NCI-H128 (cell line): Measurements from ENCODE around the gene CDK2.

Experiments
- DNase-seq: peaks from one replicate; lab custom pipeline; 2025; ENCODE audit not compliant: unreplicated experiment; lab: John Stamatoyannopoulos, UW

CDK2 gene

GRCh38 chr12:55937981-55938380 is 28.6 kb upstream of the CDK2 start:
- DNase-seq, result no peak

DNA sequence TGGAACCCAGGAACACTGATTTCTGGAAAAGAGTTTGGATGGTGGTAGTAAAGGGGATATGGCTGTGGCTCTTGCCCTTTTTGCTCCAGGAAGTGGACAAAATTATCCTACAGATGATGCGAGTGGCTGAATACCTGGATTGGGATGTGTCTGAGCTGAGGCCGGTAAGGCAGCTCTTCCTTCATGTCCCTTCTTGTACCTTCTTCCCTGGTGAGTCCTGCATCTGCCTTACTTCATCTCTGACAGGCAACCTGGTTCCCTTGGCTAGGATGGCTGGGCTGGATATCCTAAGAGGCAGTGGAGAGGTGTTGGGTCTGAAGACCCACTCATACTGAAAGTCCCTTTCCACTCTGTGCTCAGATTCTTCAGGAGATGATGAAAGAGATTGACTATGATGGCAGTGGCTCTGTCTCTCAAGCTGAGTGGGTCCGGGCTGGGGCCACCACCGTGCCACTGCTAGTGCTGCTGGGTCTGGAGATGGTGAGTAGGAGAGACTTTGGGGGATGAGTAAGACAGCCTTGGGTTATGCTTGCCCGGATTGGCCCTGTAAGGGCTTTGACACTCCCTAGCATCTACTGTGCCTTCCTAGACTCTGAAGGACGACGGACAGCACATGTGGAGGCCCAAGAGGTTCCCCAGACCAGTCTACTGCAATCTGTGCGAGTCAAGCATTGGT is 27.7 kb upstream of the CDK2 start:
- no peak for DNase-seq

DNA sequence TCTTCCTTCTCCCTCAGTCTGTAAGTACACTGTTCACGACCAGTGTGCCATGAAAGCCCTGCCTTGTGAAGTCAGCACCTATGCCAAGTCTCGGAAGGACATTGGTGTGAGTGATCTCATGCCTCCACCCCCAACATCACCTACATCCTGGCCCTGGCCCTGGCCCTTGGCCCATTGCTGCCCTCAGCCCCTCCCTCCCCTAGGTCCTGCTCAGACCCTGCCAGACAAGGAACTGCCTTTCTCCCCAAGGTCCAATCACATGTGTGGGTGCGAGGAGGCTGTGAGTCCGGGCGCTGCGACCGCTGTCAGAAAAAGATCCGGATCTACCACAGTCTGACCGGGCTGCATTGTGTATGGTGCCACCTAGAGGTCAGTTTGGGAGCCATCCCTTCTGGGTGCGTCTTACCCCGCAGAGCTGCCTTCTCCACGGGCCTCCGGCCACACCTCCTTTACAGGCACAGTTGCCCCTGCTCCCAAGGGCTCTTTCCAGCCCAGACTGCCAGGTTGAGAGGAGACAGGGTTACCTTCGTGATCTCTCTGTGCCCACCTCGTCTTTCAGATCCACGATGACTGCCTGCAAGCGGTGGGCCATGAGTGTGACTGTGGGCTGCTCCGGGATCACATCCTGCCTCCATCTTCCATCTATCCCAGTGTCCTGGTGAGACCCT is 26.4 kb upstream of the CDK2 start:
- peak; percentile 71 for DNase-seq

GRCh38 chr12:55942055-55942454 is 24.6 kb upstream of the CDK2 start:
- no peak for DNase-seq

DNA sequence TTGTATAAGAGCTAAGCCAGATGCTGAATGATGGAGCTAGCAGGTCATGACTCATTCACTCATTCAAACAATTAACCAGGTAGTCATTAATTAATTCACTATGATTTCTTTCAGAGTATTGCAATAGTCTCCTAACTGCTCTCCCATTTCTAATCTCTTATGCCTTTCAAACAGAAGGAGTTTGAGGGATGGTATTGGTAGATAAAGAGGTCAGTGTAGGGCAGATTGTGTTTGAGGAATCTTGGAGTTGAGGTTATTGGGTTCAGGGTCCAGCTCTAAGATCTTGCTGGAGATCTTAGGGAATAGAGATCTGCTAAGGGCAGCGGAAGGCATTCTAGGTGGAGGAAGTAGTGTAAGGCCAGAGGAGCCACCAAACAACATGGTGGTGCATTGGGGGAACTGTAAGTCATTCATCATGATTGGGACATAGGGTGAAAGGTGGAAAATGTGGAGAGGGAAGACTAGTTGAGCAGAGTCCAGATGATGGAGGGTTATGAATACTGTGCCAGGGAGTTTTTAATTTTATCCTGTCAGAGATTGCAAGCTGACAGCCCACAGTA is 24.0 kb upstream of the CDK2 start:
- no peak for DNase-seq

- DNase-seq, result no peak
Measured at GRCh38 chr12:55946553-55946952, 20.1 kb upstream of the CDK2 start.

DNA sequence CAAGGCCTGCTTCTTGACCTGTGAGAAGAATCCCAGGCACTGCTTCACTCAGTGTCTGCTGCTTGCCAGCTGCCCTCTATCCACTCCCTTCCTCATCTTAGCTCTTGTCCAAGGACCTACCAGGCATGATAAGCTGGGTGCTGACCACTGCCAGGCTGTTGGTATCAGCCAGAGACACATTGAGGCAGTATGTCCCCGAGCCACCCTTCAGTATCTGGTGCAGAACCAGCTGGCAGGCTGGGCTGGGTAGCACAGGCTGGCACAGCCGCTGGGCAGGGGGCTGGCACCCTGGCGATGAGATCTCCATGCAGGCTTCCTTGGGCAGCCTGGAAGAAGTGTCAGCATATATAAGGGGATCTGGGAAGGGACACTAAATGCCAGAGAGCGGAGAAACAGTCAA is 11.3 kb upstream of the CDK2 start:
- no peak for DNase-seq

DNA sequence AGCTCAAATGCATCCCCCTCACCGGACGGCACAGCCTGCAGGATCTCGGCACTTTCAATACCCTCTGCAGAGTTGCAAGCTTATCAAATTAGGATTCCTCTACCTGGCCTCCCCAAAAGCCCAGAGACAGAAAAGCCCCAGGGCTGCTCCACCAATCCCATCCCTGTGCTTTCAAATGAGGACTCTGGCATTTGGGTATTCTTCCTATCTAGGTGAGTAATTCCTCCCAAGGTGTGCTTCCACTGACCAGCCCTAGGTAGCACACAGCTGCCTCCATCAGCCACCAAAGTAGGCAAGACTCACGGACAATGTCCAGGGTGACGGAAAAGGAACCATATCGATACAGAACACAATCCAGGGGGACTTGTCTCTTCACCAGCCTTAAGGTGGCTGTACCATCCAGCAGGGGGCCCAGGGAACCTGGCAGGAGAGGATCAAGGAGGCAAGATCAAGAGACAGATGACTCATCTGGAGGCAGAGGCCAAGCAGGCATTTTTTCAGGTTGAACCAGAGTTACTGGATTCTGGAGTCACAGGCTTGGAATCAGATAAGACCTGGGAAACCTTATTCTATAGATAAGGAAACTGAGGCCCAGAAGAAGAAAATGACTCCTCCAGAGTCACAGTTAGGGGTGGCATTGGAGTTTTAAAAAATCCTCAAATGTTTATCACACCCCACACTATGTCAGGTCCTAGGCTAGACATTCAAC is 10.7 kb upstream of the CDK2 start:
- no peak for DNase-seq

DNA sequence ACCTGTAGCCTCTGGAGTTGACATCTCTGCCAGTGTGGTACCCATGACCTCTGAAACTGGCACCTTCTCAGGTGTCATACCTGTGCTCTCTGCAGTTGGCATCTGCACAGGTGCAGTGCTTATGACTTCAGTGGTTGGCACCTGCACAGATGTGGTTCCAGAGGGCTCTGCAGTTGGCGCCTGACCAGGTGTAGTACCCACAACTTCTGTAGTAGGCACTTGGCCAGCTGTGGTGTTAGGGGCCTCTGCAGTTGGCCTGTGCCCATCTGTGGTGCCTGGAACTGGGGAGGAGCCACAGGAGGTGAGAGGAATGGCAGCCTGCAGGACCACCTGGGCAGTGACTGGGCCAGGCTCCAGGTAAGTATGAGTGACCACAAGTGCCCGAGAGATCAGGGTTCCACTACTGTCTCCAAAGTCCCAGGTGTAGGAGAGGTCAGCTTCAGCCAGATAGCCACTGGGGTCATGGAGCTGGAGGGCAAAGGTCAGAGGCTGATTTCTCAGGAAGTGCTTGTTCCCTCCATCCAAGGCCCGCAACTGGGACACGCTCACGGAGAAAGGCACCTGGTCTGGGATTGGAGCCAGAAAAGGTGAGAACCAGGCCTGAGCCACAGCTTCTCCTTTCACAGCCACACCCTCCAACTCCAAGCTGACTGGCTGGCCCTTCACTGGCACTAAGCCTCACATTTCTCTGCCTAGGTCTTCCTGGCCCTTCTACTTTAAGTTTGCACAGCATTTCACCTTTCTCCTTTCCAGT is 9.3 kb upstream of the CDK2 start:
- no peak for DNase-seq

GRCh38 chr12:55963760-55964159 is 2.9 kb upstream of the CDK2 start:
- DNase-seq, result no peak

GRCh38 chr12:55965240-55965639 is 1.4 kb upstream of the CDK2 start:
- DNase-seq, result no peak

GRCh38 chr12:55965941-55966407 is 656 bp upstream of the CDK2 start, which contains the start of gene PMEL:
PMEL (minus strand) TSS chr12:55966042; CDS start chr12:55966011, 31 bp downstream.
- DNase-seq, result no peak

- DNase-seq, result no peak
Measured at GRCh38 chr12:55969356-55969755, 2.7 kb downstream of the CDK2 start.

GRCh38 chr12:55970775-55971174 is 4.1 kb downstream of the CDK2 start:
- no peak for DNase-seq

- DNase-seq, result no peak
Measured at GRCh38 chr12:55972042-55972441, 5.4 kb downstream of the CDK2 start.

DNA sequence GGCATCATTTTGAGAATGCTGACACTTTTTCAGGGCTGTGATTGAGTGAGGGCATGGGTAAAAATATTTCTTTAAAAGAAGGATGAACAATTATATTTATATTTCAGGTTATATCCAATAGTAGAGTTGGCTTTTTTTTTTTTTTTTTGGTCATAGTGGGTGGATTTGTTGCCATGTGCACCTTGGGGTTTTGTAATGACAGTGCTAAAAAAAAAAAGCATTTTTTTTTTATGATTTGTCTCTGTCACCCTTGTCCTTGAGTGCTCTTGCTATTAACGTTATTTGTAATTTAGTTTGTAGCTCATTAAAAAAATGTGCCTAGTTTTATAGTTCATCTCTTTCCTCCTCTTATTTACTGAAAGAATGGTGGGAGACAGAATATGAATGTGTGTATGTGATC is 5.8 kb downstream of the CDK2 start:
- DNase-seq, result no peak

DNA sequence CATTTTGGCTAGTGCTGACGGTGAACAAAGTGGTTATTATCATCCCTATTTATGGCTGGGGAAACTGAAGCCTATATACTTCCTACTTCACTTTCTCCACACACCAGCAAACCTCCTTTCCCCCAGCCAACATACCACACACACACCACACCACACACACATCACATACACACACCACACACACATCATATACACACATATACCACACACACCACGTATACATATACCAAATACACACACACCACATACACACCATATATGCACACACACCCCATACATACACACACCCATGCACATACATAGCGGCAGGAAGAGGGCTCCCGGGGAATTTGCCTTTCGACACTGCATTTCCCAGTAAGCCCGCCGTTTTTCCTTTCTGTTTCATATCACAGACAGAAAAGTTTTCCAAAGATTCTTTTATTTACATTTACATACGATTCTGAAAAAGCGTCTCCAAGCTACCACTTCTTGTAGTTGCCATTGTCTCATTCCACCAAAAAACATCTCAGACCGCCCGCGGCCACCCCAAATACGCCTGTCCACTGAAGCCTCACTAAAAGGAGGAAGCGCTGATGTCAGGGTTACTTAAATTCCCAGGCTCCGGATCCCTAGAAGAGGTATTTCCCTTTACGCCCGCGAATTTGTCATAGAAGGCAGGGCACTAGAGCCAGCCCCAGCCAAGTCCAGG is 6.4 kb downstream of the CDK2 start:
- no peak for DNase-seq

DNA sequence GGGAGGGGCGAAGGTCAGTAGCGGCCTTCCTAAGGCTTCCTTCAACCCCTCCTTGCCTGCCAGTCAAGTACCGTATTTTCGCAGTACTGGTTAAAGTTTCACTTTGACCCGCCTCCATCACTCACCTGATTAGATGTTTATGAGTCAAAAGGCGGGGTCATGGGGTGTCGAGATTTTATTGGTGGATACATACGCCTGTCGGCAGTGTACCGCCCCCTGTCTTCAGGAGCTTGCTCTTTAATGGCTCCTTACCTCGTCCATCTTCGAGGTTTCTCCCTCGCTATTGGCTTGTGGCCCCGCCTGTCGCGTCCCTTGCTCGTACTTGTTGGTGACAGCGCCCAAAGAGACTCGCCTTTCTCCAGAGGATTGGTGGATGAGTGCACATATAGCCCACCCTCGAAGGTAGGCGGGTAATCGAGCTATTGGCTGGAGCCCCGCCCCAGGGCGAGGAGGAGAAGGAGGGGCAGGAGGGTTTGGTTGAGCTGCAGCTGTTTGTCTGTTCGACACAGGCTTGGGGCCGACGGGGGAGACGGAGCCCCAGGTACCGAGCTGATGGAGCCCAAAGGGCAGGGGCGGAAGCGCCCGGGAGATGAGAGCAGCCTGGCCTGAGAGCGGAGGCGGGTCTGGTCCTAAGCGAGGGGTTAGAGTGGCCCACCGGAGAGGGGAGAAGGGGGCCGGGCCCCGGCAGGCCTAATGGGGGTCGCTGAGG is 7.1 kb downstream of the CDK2 start, which contains the start of gene RAB5B:
RAB5B (plus strand) TSS at position 480 of the 709 bp plus-strand sequence. CDS start 12,883 bp downstream, outside the sequence.
- peak; percentile 100 for DNase-seq

DNA sequence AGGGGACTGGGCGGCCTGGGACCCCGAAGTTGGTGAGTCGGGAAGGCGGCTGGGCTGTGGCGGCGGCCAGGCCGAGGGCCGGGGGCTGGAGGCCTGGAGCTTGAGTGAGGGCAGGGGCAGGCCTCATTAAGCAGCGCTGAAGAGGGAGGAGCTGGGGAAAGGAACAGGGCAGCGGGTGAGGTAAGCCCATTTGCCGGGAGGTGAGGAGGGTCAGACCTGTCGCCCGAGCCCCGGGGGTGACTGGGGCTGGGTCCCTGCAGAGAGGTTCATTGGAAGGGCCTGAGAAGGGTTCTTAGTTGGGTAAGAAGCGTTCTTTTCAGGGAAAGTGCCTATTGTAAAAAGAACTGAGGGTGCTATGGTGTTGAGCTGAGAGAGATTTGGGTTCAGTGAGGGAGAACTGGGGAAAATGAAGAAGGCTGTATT is 7.7 kb downstream of the CDK2 start:
- no peak for DNase-seq

GRCh38 chr12:55978393-55978792 is 11.8 kb downstream of the CDK2 start:
- no peak for DNase-seq
